Right atrium auricular region (tissue), 2 donors: ENCODE data around the gene DCC. TPM values are rescaled to one million over a fixed set of nuclear protein-coding genes. Genes with fewer than 3 reads are reported as not detected.

Experiments used
- DNase-seq: peaks from one replicate; pipeline ENCODE4 v3.0.0-alpha.2; 2019; ENCODE audit warnings: low spot score
- H3K27ac ChIP-seq, 2 donors: fragments of 200-600 bp; sonication (generic); 1 replicate in 1 of 2; 2 replicates in 1 of 2; pipeline ENCODE4 v1.5.1; 2016 to 2019
- H3K27me3 ChIP-seq, 2 donors: fragments of 200-600 bp; sonication (generic); one replicate each; pipeline versions ENCODE4 v1.5.1 to v1.6.0; 2017 to 2019
- H3K36me3 ChIP-seq: fragments of 200-600 bp; sonication (generic); one replicate; pipeline ENCODE4 v1.5.1; 2016
- H3K4me1 ChIP-seq, 2 donors: fragments of 200-600 bp; sonication (generic); one replicate each; pipeline versions ENCODE4 v1.5.1 to v1.6.0; 2017 to 2019
- H3K4me3 ChIP-seq, 2 donors: fragments of 200-600 bp; sonication (generic); 1 replicate in 1 of 2; 2 replicates in 1 of 2; pipeline ENCODE4 v1.5.1; 2017 to 2019; ENCODE audit warnings: mild to moderate bottlenecking in 1 of 2, moderate library complexity in 1 of 2
- H3K9me3 ChIP-seq, 2 donors: fragments of 200-600 bp; sonication (generic); one replicate each; pipeline ENCODE4 v1.5.1; 2019
- CTCF ChIP-seq, 2 donors: fragments of 200-600 bp; sonication (generic); IDR thresholded peaks; one replicate each; pipeline ENCODE4 v1.5.1; 2019; ENCODE audit warnings: antibody characterized with exemption in 2 of 2
- total RNA-seq, 2 donors: library from RNA; depleted of rRNA; stranded (reverse); fragments of >200 nt; gene quantifications; one replicate each; pipeline ENCODE4 v1.1.0, GENCODE V29; 2016

Gene DCC
- total RNA-seq, 2 donors from 2014 or later: not detected

GRCh38 chr18:52554180-52554579 lies 214.2 kb downstream of the DCC start:
- Histone ChIP-seq H3K9me3 (no peaks in the 10 kb centered on the region), H3K27ac (no peak overlapping the region), H3K4me1 (no peaks in the 10 kb centered on the region), H3K27me3 (no peaks in the 10 kb centered on the region), H3K36me3 (no peaks in the 10 kb centered on the region), H3K4me3 (no peak overlapping the region)
- no peak for DNase-seq
- TF ChIP-seq CTCF (IDR thresholded peaks at IDR 0.05): no peak

GRCh38 chr18:52567360-52567759 lies 227.4 kb downstream of the DCC start:
- H3K4me3 ChIP-seq: no peak overlapping the region
- H3K27me3 ChIP-seq: no peaks in the 10 kb centered on the region
- H3K4me1 ChIP-seq: no peaks in the 10 kb centered on the region
- H3K36me3 ChIP-seq: no peaks in the 10 kb centered on the region
- no peak for DNase-seq
- no peak for TF ChIP-seq CTCF (IDR thresholded peaks at IDR 0.05)
- no peaks in the 10 kb centered on the region for H3K9me3 ChIP-seq
- H3K27ac ChIP-seq: no peak overlapping the region

GRCh38 chr18:52569492-52569891 lies 229.5 kb downstream of the DCC start:
- Histone ChIP-seq H3K9me3 (no peaks in the 10 kb centered on the region), H3K27ac (no peak overlapping the region), H3K4me1 (no peaks in the 10 kb centered on the region), H3K36me3 (no peaks in the 10 kb centered on the region), H3K27me3 (no peaks in the 10 kb centered on the region), H3K4me3 (no peak overlapping the region)
- TF ChIP-seq CTCF (IDR thresholded peaks at IDR 0.05): no peak
- DNase-seq: no peak

GRCh38 chr18:52570975-52571374 lies 231.0 kb downstream of the DCC start:
- Histone ChIP-seq H3K9me3 (no peaks in the 10 kb centered on the region), H3K27ac (no peak overlapping the region), H3K4me3 (no peak overlapping the region), H3K27me3 (no peaks in the 10 kb centered on the region), H3K4me1 (no peaks in the 10 kb centered on the region), H3K36me3 (no peaks in the 10 kb centered on the region)
- TF ChIP-seq CTCF (IDR thresholded peaks at IDR 0.05): no peak
- no peak for DNase-seq

- Histone ChIP-seq H3K27me3 (no peaks in the 10 kb centered on the region), H3K9me3 (no peaks in the 10 kb centered on the region), H3K27ac (no peak overlapping the region), H3K36me3 (no peaks in the 10 kb centered on the region), H3K4me1 (no peaks in the 10 kb centered on the region), H3K4me3 (no peak overlapping the region)
- no peak for TF ChIP-seq CTCF (IDR thresholded peaks at IDR 0.05)
- DNase-seq: no peak
These were observed 232.3 kb downstream of the DCC start for GRCh38 chr18:52572036-52573000.
